ENCODE data around the gene UTP15. TPM values are rescaled to one million over a fixed set of nuclear protein-coding genes. Genes with fewer than 3 reads are reported as not detected.

The UTP15 gene
- total RNA-seq, 4 donors from 2014 or later, result 8.3 to 26.9 (median 15.4) TPM

GRCh38 chr5:73631500-73631899 lies 66.0 kb downstream of the UTP15 start:
- intact Hi-C loops (cut with DNase I; ENCODE audit: low total_unique reads) (no loop called here), in situ Hi-C loops (cut with MboI; ENCODE audit: low sequenced_read_pairs in 4 of 4) (no loop called here)
- peaks cover 0 to under 1% of the 10 kb centered on the region in 2 donors for H3K4me1 ChIP-seq
- ATAC-seq, result no peak
- H3K4me3 ChIP-seq, result no peak overlapping the region
- H3K36me3 ChIP-seq, result no peaks in the 10 kb centered on the region
- DNase-seq, result no peak
- TF ChIP-seq CTCF (IDR thresholded peaks at IDR 0.05 in 4 of 5, conservative IDR thresholded peaks at IDR 0.05 in 1 of 5) (no peak), POLR2A (IDR thresholded peaks at IDR 0.05) (no peak)
- no peaks in the 10 kb centered on the region for H3K9me3 ChIP-seq
- H3K27me3 ChIP-seq, result no peaks in the 10 kb centered on the region
- H3K27ac ChIP-seq, result no peak overlapping the region

Other genes with a start within 250 kb of the UTP15 start
- gene FOXD1, start 117.0 kb upstream of the UTP15 start, total RNA-seq, result under 1 TPM in 3 of 4 donors, not detected in 1; 0.33 to 0.49 (median 0.41) TPM
- 100 to 1,000 TPM; 517 to 641 (median 546) TPM for gene BTF3, start 67.3 kb upstream of the UTP15 start, total RNA-seq
- gene ANKRA2, start 104 bp upstream of the UTP15 start, total RNA-seq, result 10 to 100 TPM in 3 of 4 donors, 1 to 10 TPM in 1; 9.2 to 17.1 (median 12.7) TPM
- 1 to 10 TPM in 2 of 4 donors, under 1 TPM in 2; 0.52 to 1.2 (median 0.98) TPM for gene ARHGEF28, start 60.5 kb downstream of the UTP15 start, total RNA-seq

All from gastrocnemius medialis (tissue), 4 donors.